K562 (cell line): ENCODE data around the gene PLXNA2. TPM values are rescaled to one million over a fixed set of nuclear protein-coding genes. Genes with fewer than 3 reads are reported as not detected.

Experiments
- ARID3A ChIP-seq: IDR thresholded peaks from 2 replicates; pipeline ENCODE4 v1.6.1; 2012; ENCODE audit warnings: low read depth, low read length, improper control_type of control experiment, borderline replicate concordance
- BRD9 ChIP-seq: fragments of 450-650 bp; IDR thresholded peaks from 2 replicates; pipeline ENCODE4 v1.6.1; 2018; ENCODE audit warnings: low read depth; ENCODE audit not compliant: partially characterized antibody
- CC2D1A ChIP-seq: fragments of 450-650 bp; IDR thresholded peaks from 2 replicates; pipeline ENCODE4 v1.6.1; 2017; ENCODE audit warnings: mild to moderate bottlenecking
- ELF2 ChIP-seq: fragments of 250-450 bp; sonication (Bioruptor Pico); IDR thresholded peaks from 2 replicates; pipeline ENCODE4 v1.5.0; 2021; ENCODE audit warnings: mild to moderate bottlenecking
- MYBL2 ChIP-seq, 2 experiments: fragments of 450-650 bp in 1 of 2; sonication (generic) in 1 of 2; formaldehyde crosslinking in 1 of 2; IDR thresholded peaks; 2 replicates each; pipeline versions ENCODE4 v1.6.1 to v1.8.1; 2017 to 2022; ENCODE audit warnings: borderline replicate concordance in 1 of 2, inconsistent platforms in 1 of 2, low read depth in 1 of 2, mild to moderate bottlenecking in 1 of 2, missing genetic modification reagents in 1 of 2, moderate library complexity in 1 of 2
- POLR2AphosphoS2 ChIP-seq: IDR thresholded peaks from 2 replicates; pipeline ENCODE4 v1.6.1; 2012; ENCODE audit warnings: low read length, improper control_type of control experiment
- RHOXF2B ChIP-seq: fragments of 250-450 bp; sonication (Bioruptor Pico); conservative IDR thresholded peaks from 2 replicates; pipeline ENCODE4 v1.5.1; 2021
- SMARCA5 ChIP-seq: fragments of 450-650 bp; IDR thresholded peaks from 2 replicates; pipeline ENCODE4 v1.6.1; 2016
- TAL1 ChIP-seq: fragments of 450-650 bp; IDR thresholded peaks from 2 replicates; pipeline ENCODE4 v1.6.1; 2016; ENCODE audit warnings: mild to moderate bottlenecking
- TFAP4 ChIP-seq: sonication (generic); formaldehyde crosslinking; IDR thresholded peaks from 2 replicates; pipeline ENCODE4 v1.8.0; 2022; ENCODE audit warnings: missing genetic modification reagents, mild to moderate bottlenecking, moderate library complexity, borderline replicate concordance
- ZNF444 ChIP-seq: fragments of 250-450 bp; sonication (Bioruptor Pico); IDR thresholded peaks from 2 replicates; pipeline ENCODE4 v1.4.0; 2020; ENCODE audit warnings: mild to moderate bottlenecking, moderate library complexity
- ZNF445 ChIP-seq: fragments of 250-450 bp; sonication (Bioruptor Pico); IDR thresholded peaks from 2 replicates; pipeline ENCODE4 v1.4.0; 2020; ENCODE audit warnings: low read depth, mild to moderate bottlenecking, moderate library complexity
- ZNF57 ChIP-seq: fragments of 450-650 bp; formaldehyde crosslinking; IDR thresholded peaks from 2 replicates; pipeline ENCODE4 v1.4.0; 2020; ENCODE audit warnings: mild to moderate bottlenecking, moderate library complexity
- ZNF785 ChIP-seq: fragments of 250-450 bp; sonication (Bioruptor Pico); IDR thresholded peaks from 2 replicates; pipeline ENCODE4 v1.4.0; 2020; ENCODE audit warnings: mild to moderate bottlenecking
- polyA plus RNA-seq, 8 experiments: library from polyadenylated mRNA; depleted of rRNA in 4 of 8; stranded (reverse) in 5 of 8; unstranded in 3 of 8; fragments of >200 nt; fragmentation: Nextera tagmentation in 2 of 8; fragmentation: Illumina TruSeq in 1 of 8; extraction: Ambion mirVana in 2 of 8; extraction: Trizol in 1 of 8; gene quantifications; 2 replicates each; pipeline versions ENCODE4 v1.2.1 to v1.2.3, GENCODE V29; 2011 to 2014; ENCODE audit warnings: inconsistent platforms in 1 of 8, missing spikeins in 1 of 8
- total RNA-seq, 7 experiments: library from RNA; depleted of rRNA in 6 of 7; stranded (reverse); fragments of >200 nt in 6 of 7; fragmentation: Illumina TruSeq in 2 of 7; extraction: Trizol in 2 of 7; gene quantifications; 2 replicates each; pipeline versions ENCODE4 v1.2.1 to v1.2.3, GENCODE V29; 2011 to 2021; ENCODE audit warnings: low replicate concordance in 1 of 7
- TF ChIP-seq, protein P1 (sequence below), 3 experiments: fragments of 200-800 bp in 1 of 3; fragments of 250-450 bp in 1 of 3; fragments of 450-650 bp in 1 of 3; sonication (Bioruptor Pico) in 1 of 3; sonication (Bioruptor generic) in 1 of 3; formaldehyde crosslinking in 1 of 3; IDR thresholded peaks; 2 replicates each; pipeline versions ENCODE4 v1.6.1 to v1.8.0; 2016 to 2022; ENCODE audit warnings: mild to moderate bottlenecking in 2 of 3, missing genetic modification characterization in 2 of 3, missing compliant biosample characterization in 1 of 3, moderate library complexity in 1 of 3
- TF ChIP-seq, protein P2 (sequence below): fragments of 250-450 bp; sonication (Bioruptor Pico); IDR thresholded peaks from 2 replicates; pipeline ENCODE4 v1.5.0; 2021; ENCODE audit warnings: mild to moderate bottlenecking, moderate library complexity

Gene PLXNA2
- total and polyA plus RNA-seq, 9 of the 15 experiments (the other 6 are each of a cell fraction or from before 2014, with no cell fraction given) = 0.01 to 1.3 (median 0.32) TPM

DNA sequence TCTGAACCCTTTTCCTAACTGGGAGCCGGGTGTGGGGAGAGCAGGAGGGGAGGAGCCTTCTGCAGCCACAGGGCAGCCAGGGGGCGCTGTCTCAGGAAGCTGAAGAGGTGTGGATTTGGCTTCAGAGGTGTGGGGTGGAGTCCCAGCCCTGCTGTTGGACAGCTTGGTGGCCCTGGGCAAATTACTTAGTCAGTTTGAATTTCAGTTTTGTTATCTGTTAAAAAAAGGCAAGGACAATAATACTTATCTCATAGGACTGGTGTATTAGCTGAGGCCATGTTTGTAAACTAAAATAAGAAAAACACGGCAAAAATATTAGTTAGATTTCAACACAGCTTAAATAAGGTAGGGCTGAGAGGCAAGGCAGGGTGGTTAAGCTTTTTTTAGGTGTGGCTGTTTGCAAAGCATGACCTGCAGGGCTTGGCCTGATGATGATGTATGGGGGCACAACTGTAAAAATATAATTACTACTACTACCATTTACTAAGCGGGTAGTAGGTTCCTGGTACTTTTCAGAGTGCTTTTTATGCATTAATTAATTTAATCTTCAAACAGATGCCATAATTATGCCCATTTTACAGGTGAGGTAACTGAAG is 111.8 kb downstream of the PLXNA2 start (continued):
- TF ChIP-seq TFAP4 (CRISPR knock-in tag) (peak; percentile 56; the same call in 1 of the 2 replicates), MYBL2 (IDR thresholded peaks at IDR 0.05; ENCODE audit: low read depth) (no peak), MYBL2 (CRISPR knock-in tag; IDR thresholded peaks at IDR 0.05; ENCODE audit: borderline replicate concordance) (no peak), ZNF57 (CRISPR knock-in tag) (no peak), ZNF445 (CRISPR knock-in tag) (no peak), BRD9 (no peak), POLR2AphosphoS2 (no peak), ELF2 (no peak), SMARCA5 (no peak), CC2D1A (no peak), ZNF444 (no peak), ARID3A (no peak), TAL1 (0 out of 2 replicates have a peak, but pooled peaks have one; percentile 35), RHOXF2B (CRISPR knock-in tag) (no peak), ZNF785 (CRISPR knock-in tag) (no peak)
- TF ChIP-seq, protein P1, sequence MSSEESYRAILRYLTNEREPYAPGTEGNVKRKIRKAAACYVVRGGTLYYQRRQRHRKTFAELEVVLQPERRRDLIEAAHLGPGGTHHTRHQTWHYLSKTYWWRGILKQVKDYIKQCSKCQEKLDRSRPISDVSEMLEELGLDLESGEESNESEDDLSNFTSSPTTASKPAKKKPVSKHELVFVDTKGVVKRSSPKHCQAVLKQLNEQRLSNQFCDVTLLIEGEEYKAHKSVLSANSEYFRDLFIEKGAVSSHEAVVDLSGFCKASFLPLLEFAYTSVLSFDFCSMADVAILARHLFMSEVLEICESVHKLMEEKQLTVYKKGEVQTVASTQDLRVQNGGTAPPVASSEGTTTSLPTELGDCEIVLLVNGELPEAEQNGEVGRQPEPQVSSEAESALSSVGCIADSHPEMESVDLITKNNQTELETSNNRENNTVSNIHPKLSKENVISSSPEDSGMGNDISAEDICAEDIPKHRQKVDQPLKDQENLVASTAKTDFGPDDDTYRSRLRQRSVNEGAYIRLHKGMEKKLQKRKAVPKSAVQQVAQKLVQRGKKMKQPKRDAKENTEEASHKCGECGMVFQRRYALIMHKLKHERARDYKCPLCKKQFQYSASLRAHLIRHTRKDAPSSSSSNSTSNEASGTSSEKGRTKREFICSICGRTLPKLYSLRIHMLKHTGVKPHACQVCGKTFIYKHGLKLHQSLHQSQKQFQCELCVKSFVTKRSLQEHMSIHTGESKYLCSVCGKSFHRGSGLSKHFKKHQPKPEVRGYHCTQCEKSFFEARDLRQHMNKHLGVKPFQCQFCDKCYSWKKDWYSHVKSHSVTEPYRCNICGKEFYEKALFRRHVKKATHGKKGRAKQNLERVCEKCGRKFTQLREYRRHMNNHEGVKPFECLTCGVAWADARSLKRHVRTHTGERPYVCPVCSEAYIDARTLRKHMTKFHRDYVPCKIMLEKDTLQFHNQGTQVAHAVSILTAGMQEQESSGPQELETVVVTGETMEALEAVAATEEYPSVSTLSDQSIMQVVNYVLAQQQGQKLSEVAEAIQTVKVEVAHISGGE (CRISPR knock-in tag; IDR thresholded peaks at IDR 0.05) = no peak
- TF ChIP-seq, protein P2, sequence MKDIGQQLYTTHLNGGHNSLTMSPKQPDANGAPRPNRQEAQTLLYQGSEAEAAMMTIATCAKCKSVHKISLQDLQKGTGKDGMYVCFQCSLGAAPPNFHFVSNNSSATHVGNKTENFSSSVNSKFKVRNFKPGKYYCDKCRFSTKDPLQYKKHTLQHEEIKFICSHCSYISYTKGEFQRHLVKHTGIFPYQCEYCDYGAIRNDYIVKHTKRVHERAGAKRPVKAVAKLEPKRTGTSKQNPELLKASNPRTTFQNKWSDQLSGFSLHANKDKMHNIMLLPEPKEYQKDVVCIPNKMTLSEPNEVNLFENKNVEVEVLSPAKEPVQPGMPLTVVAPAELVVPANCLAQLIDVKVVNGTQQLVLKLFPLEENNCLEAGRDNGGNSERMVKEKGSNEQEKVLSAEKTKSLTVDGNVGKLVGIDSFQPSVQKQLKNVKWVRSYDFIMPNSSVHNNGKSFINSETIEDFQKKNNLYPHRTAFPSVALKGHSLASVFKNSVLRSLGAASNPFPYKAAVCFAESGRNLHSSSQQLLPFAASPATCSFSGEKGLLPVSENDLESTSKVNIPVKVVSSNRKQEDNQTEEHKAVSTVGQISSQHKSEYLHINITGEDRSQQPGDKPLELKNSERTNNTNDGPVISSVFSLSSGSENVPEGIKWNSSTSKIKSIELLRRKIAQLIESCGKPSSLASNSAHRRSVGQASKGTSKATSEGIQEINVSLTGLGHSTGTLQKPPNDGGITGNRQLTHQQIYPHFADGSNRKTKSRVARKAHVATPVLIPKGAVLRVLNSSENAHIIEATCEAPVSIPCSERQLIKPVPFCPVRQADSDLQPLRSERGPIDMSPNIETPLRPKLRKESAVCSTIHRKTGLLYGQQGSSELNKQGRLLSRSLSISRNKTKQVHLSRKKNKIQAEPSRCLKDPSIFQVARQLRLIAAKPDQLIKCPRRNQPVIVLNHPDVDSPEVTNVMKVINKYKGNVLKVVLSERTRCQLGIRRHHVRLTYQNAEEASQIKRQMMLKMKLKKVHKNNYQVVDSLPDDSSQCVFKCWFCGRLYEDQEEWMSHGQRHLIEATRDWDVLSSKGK = no peak
